DMS153 (cell line): ENCODE data around the gene STARD13.
A peak's percentile ranks its signal among the peaks of the same experiment; 100 is the strongest.

Source experiments
- DNase-seq: peaks from one replicate; lab custom pipeline; 2025; lab: John Stamatoyannopoulos, UW

The STARD13 gene

GRCh38 chr13:33116321-33117010, 169.1 kb downstream of the STARD13 start:
- no peak for DNase-seq

GRCh38 chr13:33115274-33115673, 170.3 kb downstream of the STARD13 start:
- DNase-seq = no peak

- DNase-seq = no peak
Observed at GRCh38 chr13:33114146-33114545, 171.4 kb downstream of the STARD13 start.

GRCh38 chr13:33112766-33113165, 172.8 kb downstream of the STARD13 start:
- no peak for DNase-seq

DNA sequence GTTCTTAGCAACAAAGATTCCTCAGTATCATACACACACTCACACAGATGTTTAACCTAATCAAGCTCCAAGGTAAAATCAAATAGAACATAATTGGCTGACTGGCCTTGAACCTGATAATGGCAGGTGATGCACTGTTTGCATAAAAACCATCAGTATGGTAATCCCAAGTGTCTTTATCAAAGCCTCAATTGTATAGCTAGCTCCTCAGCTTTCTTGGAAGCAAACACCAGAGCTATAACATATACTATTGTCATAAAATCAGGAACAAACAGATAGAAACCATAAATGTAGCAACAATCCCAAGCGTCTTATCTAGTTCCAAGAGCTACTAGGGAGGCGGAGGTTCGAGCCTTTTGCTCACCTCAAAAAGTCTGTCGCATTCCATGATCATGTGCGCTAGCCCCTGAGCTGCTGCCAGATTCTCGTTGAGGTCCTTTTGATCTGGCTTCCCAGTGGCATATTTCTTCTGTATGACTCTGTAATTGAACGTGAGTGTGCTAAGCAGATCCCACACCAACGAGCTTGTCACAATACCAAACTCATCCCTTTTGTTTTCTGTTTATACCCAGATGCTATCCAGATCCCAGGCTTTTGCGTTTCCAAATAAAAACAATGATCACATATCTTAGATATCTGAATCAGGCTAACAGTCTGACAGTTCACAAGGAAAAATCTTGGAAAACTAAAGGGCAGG, 174.0 kb downstream of the STARD13 start:
- DNase-seq = peak; percentile 42

- DNase-seq = no peak
Observed at GRCh38 chr13:33110713-33111413, 174.7 kb downstream of the STARD13 start.

DNA sequence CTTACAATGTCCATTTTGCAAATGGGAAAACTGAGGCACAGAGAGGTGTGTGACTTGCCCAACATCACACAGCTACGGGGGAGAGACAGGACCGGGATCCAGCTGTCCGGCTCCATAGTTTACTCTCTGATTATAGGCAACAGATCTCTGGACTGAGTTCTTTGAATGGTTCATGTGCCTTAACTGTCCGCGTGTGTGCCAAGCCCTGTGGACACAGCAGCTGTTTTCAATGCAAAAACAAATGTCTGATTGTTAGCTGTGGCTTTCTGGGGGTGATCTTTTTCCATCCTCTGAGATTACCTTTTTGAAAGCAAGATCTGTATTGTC, 175.2 kb downstream of the STARD13 start:
- DNase-seq = no peak

DNA sequence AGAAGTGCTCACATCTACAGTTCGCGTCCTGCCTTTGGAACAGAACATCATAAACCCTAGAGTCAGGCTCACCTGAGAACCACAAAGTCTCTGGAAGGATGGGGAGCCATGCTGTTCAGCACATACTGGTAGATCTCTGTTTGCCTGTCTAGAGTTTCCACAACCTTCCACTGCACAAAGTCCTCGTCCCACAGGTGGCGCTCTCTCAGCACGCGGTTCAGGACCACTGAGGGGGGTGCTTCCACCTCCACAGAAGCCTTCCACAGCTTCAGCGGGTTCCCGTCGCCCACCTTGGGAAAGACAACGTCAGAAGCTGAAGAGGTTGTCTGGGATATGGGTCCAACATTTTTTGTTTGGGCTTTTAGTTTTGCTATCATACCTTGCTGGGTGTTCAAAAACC, 175.8 kb downstream of the STARD13 start:
- no peak for DNase-seq

DNA sequence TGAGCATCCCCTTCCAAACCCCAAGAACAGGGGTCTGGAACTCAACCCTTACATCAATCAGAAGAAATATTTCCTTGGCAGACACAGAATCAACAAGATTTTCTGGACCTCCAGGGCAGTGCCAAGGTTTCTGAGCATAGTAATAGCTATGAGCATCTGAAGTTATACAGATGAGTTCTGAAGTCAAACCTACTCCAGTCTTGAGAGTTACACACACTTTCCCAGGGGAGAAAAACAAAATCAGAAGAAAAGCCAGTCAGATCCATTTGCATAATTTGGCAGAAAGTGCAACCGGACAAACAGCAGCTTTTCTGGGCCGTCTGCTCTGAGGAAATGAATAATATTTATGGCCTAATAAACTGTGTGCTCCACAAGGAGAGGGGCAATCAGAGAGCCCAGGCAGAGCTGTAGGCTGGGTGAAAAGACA, 176.3 kb downstream of the STARD13 start:
- no peak for DNase-seq

DNA sequence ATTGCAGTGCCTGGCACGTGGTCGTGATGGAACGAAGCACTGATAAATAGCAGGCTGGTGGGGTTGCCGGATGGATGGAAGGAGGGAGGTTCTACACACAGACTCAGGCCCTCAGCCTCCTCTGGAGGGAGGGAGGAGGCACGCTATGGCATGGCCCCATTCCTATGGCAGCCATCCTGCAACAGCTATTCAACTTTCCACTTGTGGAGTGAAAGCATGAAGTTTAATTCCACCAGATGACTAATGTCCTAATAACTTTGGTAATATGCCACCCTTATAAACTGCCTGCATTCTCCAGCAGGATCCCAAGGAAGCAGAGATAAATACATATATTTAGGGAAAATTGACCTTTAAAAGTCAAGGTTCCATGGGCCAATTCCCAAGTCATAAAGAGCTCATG, 176.9 kb downstream of the STARD13 start:
- DNase-seq = no peak

DNA sequence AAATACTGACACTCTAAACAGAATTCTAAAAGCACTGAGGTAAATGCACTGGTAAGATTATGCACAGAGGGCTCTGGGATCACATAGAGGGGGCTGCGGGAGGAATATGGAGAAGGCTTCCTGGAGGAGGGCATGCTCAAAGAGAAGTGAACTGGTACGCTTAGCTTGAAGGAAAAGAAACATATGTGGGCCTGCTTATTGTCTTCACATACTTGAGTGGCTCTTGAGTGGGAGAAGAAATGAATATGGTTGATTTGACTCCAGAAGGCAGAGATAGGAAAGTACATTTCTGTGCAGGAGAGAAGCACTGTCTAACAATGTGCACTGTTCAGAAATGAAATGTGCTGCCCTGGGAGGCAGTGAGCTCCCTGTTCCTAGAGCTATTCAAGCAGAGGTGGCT, 178.2 kb downstream of the STARD13 start:
- DNase-seq = no peak

- DNase-seq = no peak
Observed at GRCh38 chr13:33106656-33107360, 178.7 kb downstream of the STARD13 start.

GRCh38 chr13:33105387-33106005, 180.1 kb downstream of the STARD13 start:
- no peak for DNase-seq

DNA sequence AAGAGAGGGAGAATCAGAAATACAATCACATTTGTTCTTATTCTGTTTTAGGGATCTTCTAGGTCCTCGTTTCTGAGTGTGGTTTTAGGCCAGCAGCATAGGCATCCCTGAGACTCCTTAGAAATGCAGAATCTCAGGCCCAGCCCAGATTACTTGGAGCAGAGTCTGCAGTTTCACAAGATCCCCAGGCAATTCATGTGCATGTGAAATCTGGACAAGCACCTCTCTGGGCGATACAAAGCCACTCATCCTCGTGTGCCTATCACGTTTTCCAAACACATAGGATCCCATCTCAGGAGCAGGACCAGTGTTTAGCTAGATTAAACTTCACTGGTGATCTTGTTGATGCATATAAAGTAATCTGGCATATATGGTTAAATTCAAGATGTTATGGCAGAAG, 182.1 kb downstream of the STARD13 start:
- no peak for DNase-seq

GRCh38 chr13:33101835-33102234, 183.7 kb downstream of the STARD13 start:
- no peak for DNase-seq

- no peak for DNase-seq
Observed at GRCh38 chr13:33100886-33101285, 184.7 kb downstream of the STARD13 start.

- DNase-seq = no peak
Observed at GRCh38 chr13:33099860-33100259, 185.7 kb downstream of the STARD13 start.

GRCh38 chr13:33096886-33097605, 188.5 kb downstream of the STARD13 start:
- no peak for DNase-seq

DNA sequence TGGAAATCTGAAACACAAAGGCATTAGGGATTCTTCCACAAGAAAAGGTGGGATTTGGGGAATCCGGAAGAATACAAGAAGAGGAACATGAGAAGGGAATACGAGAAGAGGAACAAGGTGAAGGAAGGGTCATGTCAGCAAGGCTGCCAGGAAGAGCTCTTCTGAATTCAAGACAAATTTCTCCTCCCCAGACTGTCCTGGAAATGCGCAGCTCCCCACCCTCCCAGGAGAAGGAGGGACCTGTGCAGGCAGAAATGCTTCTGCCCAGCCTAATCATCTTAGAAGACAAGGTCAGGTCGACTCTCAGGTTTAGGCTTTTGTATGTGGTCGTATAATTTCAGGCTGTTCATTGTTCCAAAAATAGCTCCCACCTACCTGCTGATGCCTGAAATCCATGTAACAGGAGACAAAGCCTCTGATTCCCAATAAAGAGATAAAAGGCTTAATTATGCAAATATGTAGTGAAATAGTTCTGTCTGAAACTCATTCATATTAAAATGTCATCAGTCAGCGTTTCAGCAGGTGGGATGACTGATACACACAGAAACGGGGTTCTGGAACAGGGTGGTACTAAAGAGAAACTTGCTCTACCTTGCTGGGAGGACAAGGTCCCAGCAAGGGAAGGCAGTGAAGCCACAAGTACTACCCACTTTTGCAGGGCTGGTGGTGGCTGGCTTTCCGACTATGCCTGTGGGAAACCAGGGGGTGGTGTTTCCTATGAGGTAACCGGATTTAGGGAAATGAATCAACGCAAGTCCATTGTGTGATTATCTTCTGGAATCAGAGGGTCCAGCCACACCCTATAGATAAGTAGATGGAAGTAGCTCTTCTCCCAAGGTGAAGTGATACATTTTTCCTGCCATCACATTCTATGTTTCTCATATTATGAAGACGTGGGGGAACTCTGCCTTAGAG, 193.2 kb downstream of the STARD13 start:
- DNase-seq = no peak

DNA sequence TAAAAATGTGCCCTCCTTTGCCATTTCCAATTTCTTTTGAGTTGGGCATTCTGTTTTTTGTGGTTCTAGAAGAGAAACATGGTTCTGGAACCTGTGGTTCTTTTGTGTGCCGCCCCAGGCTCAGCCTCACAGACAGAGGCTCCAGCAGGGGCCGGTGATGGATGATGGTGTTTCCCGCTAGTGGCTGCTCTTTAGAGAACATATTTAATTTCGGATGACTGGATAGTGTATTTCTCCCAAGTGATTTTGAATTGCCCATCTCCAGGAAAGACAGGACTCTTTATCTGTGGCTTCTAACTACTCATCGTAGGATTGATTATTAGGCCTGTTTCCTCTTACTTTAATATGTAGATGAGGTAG, 194.2 kb downstream of the STARD13 start:
- DNase-seq = no peak
